Stomach smooth muscle (tissue), 2 donors: ENCODE results near the gene CCDC71L.

Source experiments
- H3K27ac ChIP-seq: one replicate; pipeline ENCODE4 v1.7.0; 2013; ENCODE audit warnings: mild to moderate bottlenecking, low read length, inconsistent platforms
- H3K27me3 ChIP-seq, 2 donors: one replicate each; pipeline ENCODE4 v1.7.0; 2013; ENCODE audit warnings: low read length in 2 of 2; ENCODE audit not compliant: insufficient read depth in 2 of 2, control insufficient read depth in 1 of 2
- H3K36me3 ChIP-seq, 2 donors: one replicate each; pipeline ENCODE4 v1.7.0; 2013; ENCODE audit warnings: low read length in 2 of 2; ENCODE audit not compliant: control insufficient read depth in 2 of 2, insufficient read depth in 2 of 2
- H3K4me1 ChIP-seq: one replicate; pipeline ENCODE4 v1.7.0; 2013; ENCODE audit warnings: low read length; ENCODE audit not compliant: control insufficient read depth, insufficient read depth
- H3K4me3 ChIP-seq, 2 donors: one replicate each; pipeline ENCODE4 v1.7.0; 2013; ENCODE audit warnings: low read length in 2 of 2
- H3K9ac ChIP-seq, 2 donors: one replicate each; pipeline ENCODE4 v1.7.0; 2013; ENCODE audit warnings: low read length in 2 of 2, mild to moderate bottlenecking in 1 of 2
- H3K9me3 ChIP-seq, 2 donors: one replicate each; pipeline ENCODE4 v1.7.0; 2013; ENCODE audit warnings: low read length in 2 of 2; ENCODE audit not compliant: control insufficient read depth in 2 of 2
- donor health status: healthy.
- donor health status: Pancreatic carcinoma.

Gene CCDC71L

GRCh38 chr7:106613848-106614560, 47.0 kb downstream of the CCDC71L start:
- no peaks in the 10 kb centered on the region for H3K4me1 ChIP-seq
- H3K27ac ChIP-seq: no peak overlapping the region
- no peaks in the 10 kb centered on the region for H3K36me3 ChIP-seq
- H3K9ac ChIP-seq: no peak overlapping the region
- H3K9me3 ChIP-seq: peaks cover 2 to 3% of the 10 kb centered on the region in 2 donors
- H3K27me3 ChIP-seq: no peaks in the 10 kb centered on the region
- no peak overlapping the region for H3K4me3 ChIP-seq

- Histone ChIP-seq H3K9me3 (peaks cover 2 to 3% of the 10 kb centered on the region in 2 donors), H3K36me3 (no peaks in the 10 kb centered on the region), H3K4me3 (no peak overlapping the region), H3K9ac (no peak overlapping the region), H3K27ac (no peak overlapping the region), H3K4me1 (no peaks in the 10 kb centered on the region), H3K27me3 (no peaks in the 10 kb centered on the region)
These were observed 47.7 kb downstream of the CCDC71L start for GRCh38 chr7:106613279-106613678.

- no peak overlapping the region for H3K9ac ChIP-seq
- no peak overlapping the region for H3K27ac ChIP-seq
- H3K4me3 ChIP-seq: no peak overlapping the region
- H3K36me3 ChIP-seq: no peaks in the 10 kb centered on the region
- H3K4me1 ChIP-seq: no peaks in the 10 kb centered on the region
- H3K9me3 ChIP-seq: peaks cover 2 to 3% of the 10 kb centered on the region in 2 donors
- no peaks in the 10 kb centered on the region for H3K27me3 ChIP-seq
These were observed 48.5 kb downstream of the CCDC71L start for GRCh38 chr7:106612432-106612831.

- Histone ChIP-seq H3K9me3 (peaks cover 2 to 3% of the 10 kb centered on the region in 2 donors), H3K4me1 (no peaks in the 10 kb centered on the region), H3K36me3 (no peaks in the 10 kb centered on the region), H3K9ac (no peak overlapping the region), H3K27ac (no peak overlapping the region), H3K4me3 (no peak overlapping the region), H3K27me3 (no peaks in the 10 kb centered on the region)
These were observed 49.0 kb downstream of the CCDC71L start for GRCh38 chr7:106611911-106612310.

GRCh38 chr7:106610996-106611886, 49.7 kb downstream of the CCDC71L start:
- H3K27ac ChIP-seq: no peak overlapping the region
- no peak overlapping the region for H3K9ac ChIP-seq
- H3K4me1 ChIP-seq: no peaks in the 10 kb centered on the region
- H3K9me3 ChIP-seq: peaks cover 2 to 3% of the 10 kb centered on the region in 2 donors
- H3K36me3 ChIP-seq: no peaks in the 10 kb centered on the region
- H3K4me3 ChIP-seq: no peak overlapping the region
- no peaks in the 10 kb centered on the region for H3K27me3 ChIP-seq

- no peaks in the 10 kb centered on the region for H3K27me3 ChIP-seq
- H3K9me3 ChIP-seq: peaks cover 2 to 3% of the 10 kb centered on the region in 2 donors
- H3K4me3 ChIP-seq: no peak overlapping the region
- no peak overlapping the region for H3K9ac ChIP-seq
- no peaks in the 10 kb centered on the region for H3K36me3 ChIP-seq
- no peaks in the 10 kb centered on the region for H3K4me1 ChIP-seq
- no peak overlapping the region for H3K27ac ChIP-seq
These were observed 51.5 kb downstream of the CCDC71L start for GRCh38 chr7:106609416-106609815.

GRCh38 chr7:106608661-106609060, 52.3 kb downstream of the CCDC71L start:
- Histone ChIP-seq H3K36me3 (no peaks in the 10 kb centered on the region), H3K4me3 (no peak overlapping the region), H3K9me3 (peaks cover 2 to 3% of the 10 kb centered on the region in 2 donors), H3K9ac (no peak overlapping the region), H3K27ac (no peak overlapping the region), H3K4me1 (no peaks in the 10 kb centered on the region), H3K27me3 (no peaks in the 10 kb centered on the region)
